GM04503 (cell line): ENCODE results near the gene TTC19.

Experiments
- DNase-seq: peaks from one replicate; pipeline ENCODE4 v3.0.0-alpha.2; 2012; ENCODE audit warnings: low read depth

Gene TTC19

GRCh38 chr17:15999141-15999973 is at the start of gene TTC19, which contains the start of gene ZSWIM7:
Gene TTC19, plus strand, starts transcription at chr17:15999824. Its CDS starts 25 bp downstream, at chr17:15999849.
Gene ZSWIM7, minus strand, starts transcription at chr17:15999704. Its CDS starts 110 bp downstream, at chr17:15999594.
- peak; percentile 58 for DNase-seq

- DNase-seq = no peak
Measured at GRCh38 chr17:15951368-15952047, 48.1 kb upstream of the TTC19 start.

GRCh38 chr17:15952048-15952532 is 47.5 kb upstream of the TTC19 start:
- no peak for DNase-seq

GRCh38 chr17:15952916-15953790 is 46.5 kb upstream of the TTC19 start:
- DNase-seq = no peak

GRCh38 chr17:15954222-15954621 is 45.4 kb upstream of the TTC19 start:
- peak; percentile 57 for DNase-seq

- no peak for DNase-seq
Measured at GRCh38 chr17:15955793-15956541, 43.7 kb upstream of the TTC19 start.

- DNase-seq = no peak
Measured at GRCh38 chr17:15957206-15957605, 42.4 kb upstream of the TTC19 start.

GRCh38 chr17:15957608-15958307 is 41.9 kb upstream of the TTC19 start:
- no peak for DNase-seq

GRCh38 chr17:15958484-15958854 is 41.2 kb upstream of the TTC19 start:
- DNase-seq = no peak

- DNase-seq = no peak
Measured at GRCh38 chr17:15963670-15964110, 35.9 kb upstream of the TTC19 start.

GRCh38 chr17:15965528-15965927 is 34.1 kb upstream of the TTC19 start:
- DNase-seq = no peak

GRCh38 chr17:15966183-15966878 is 33.3 kb upstream of the TTC19 start:
- DNase-seq = no peak

- no peak for DNase-seq
Measured at GRCh38 chr17:15966879-15967248, 32.8 kb upstream of the TTC19 start.

- no peak for DNase-seq
Measured at GRCh38 chr17:15967706-15968399, 31.8 kb upstream of the TTC19 start.

- no peak for DNase-seq
Measured at GRCh38 chr17:15969463-15969862, 30.2 kb upstream of the TTC19 start.

- DNase-seq = no peak
Measured at GRCh38 chr17:15970500-15970899, 29.1 kb upstream of the TTC19 start.

- DNase-seq = no peak
Measured at GRCh38 chr17:15971098-15971678, 28.4 kb upstream of the TTC19 start.

- DNase-seq = no peak
Measured at GRCh38 chr17:15971882-15972281, 27.7 kb upstream of the TTC19 start.

GRCh38 chr17:15972497-15972951 is 27.1 kb upstream of the TTC19 start:
- no peak for DNase-seq
